GM06990 (cell line): ENCODE results near the gene ATP2C1.

ENCODE experiments used
- DNase-seq: peaks from one replicate; pipeline ENCODE4 v3.0.0-alpha.2; 2011; ENCODE audit not compliant: insufficient read length; ENCODE audit errors: extremely low read depth
- H3K27me3 ChIP-seq: replicated peaks from 2 replicates; pipeline ENCODE4 v1.6.0; 2011; ENCODE audit warnings: low read length; ENCODE audit not compliant: control insufficient read depth, insufficient read depth
- H3K36me3 ChIP-seq: 2 replicates; pipeline ENCODE4 v1.5.1; 2011; ENCODE audit warnings: low read length; ENCODE audit not compliant: control insufficient read depth, insufficient read depth
- H3K4me3 ChIP-seq: replicated peaks from 2 replicates; pipeline ENCODE4 v1.5.1; 2011; ENCODE audit warnings: low read depth, mild to moderate bottlenecking, control low read depth, low read length
- CTCF ChIP-seq: IDR thresholded peaks from 2 replicates; pipeline ENCODE4 v1.5.1; 2011; ENCODE audit warnings: low read length, control low read depth, mild to moderate bottlenecking, inconsistent platforms; ENCODE audit not compliant: insufficient read depth, poor library complexity, severe bottlenecking

ATP2C1 gene

GRCh38 chr3:130865489-130865888 is 28.4 kb upstream of the ATP2C1 start:
- no peak for DNase-seq
- Histone ChIP-seq H3K4me3 (no peak overlapping the region), H3K36me3 (no peaks in the 10 kb centered on the region), H3K27me3 (no peaks in the 10 kb centered on the region)
- TF ChIP-seq CTCF, result no peak

- H3K36me3 ChIP-seq, result no peaks in the 10 kb centered on the region
- no peak overlapping the region for H3K4me3 ChIP-seq
- no peak for TF ChIP-seq CTCF
- no peaks in the 10 kb centered on the region for H3K27me3 ChIP-seq
- no peak for DNase-seq
Observed at GRCh38 chr3:130866327-130866726, 27.6 kb upstream of the ATP2C1 start.

- DNase-seq, result no peak
- Histone ChIP-seq H3K27me3 (no peaks in the 10 kb centered on the region), H3K4me3 (no peak overlapping the region), H3K36me3 (no peaks in the 10 kb centered on the region)
- no peak for TF ChIP-seq CTCF
Observed at GRCh38 chr3:130870423-130870822, 23.5 kb upstream of the ATP2C1 start.

GRCh38 chr3:130876594-130876993 is 17.3 kb upstream of the ATP2C1 start:
- no peak for DNase-seq
- no peaks in the 10 kb centered on the region for H3K36me3 ChIP-seq
- no peak overlapping the region for H3K4me3 ChIP-seq
- no peaks in the 10 kb centered on the region for H3K27me3 ChIP-seq
- no peak for TF ChIP-seq CTCF

GRCh38 chr3:130878464-130878863 is 15.4 kb upstream of the ATP2C1 start:
- DNase-seq, result no peak
- Histone ChIP-seq H3K27me3 (no peaks in the 10 kb centered on the region), H3K36me3 (no peaks in the 10 kb centered on the region), H3K4me3 (no peak overlapping the region)
- TF ChIP-seq CTCF, result no peak

GRCh38 chr3:130889416-130889946 is 4.4 kb upstream of the ATP2C1 start:
- Histone ChIP-seq H3K27me3 (no peaks in the 10 kb centered on the region), H3K36me3 (peaks cover 2% of the 10 kb centered on the region; the same call in 1 of the 2 replicates), H3K4me3 (no peak overlapping the region)
- no peak for TF ChIP-seq CTCF
- DNase-seq, result no peak
